ENCODE measurements around the gene FGF12.

The FGF12 gene

DNA sequence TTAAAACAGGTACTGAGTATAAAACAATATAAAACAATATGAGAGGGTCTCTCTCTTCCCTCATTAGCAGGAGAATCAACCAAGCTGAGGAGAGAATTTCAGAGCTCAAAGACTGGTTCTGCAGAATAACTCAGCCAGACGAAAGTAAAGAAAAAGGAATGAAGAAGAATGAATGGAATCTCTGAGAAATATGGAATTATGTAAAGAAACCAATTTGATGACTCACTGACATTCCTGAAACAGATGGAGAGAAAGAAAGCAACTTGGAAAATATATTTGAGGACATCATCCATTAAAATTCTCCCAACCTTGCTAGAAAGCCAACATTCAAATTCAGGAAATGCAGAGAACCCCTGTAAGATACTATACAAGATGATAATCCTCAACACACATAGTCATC lies 635.5 kb downstream of the FGF12 start:
- TF ChIP-seq, protein P1, sequence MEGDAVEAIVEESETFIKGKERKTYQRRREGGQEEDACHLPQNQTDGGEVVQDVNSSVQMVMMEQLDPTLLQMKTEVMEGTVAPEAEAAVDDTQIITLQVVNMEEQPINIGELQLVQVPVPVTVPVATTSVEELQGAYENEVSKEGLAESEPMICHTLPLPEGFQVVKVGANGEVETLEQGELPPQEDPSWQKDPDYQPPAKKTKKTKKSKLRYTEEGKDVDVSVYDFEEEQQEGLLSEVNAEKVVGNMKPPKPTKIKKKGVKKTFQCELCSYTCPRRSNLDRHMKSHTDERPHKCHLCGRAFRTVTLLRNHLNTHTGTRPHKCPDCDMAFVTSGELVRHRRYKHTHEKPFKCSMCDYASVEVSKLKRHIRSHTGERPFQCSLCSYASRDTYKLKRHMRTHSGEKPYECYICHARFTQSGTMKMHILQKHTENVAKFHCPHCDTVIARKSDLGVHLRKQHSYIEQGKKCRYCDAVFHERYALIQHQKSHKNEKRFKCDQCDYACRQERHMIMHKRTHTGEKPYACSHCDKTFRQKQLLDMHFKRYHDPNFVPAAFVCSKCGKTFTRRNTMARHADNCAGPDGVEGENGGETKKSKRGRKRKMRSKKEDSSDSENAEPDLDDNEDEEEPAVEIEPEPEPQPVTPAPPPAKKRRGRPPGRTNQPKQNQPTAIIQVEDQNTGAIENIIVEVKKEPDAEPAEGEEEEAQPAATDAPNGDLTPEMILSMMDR (conservative IDR thresholded peaks at IDR 0.05; ENCODE audit: low read length) = no peak
- peak; percentile 3 for DNase-seq (ENCODE audit: low read depth)
- no peak overlapping the region for H3K4me3 ChIP-seq (ENCODE audit: low read length)

DNA sequence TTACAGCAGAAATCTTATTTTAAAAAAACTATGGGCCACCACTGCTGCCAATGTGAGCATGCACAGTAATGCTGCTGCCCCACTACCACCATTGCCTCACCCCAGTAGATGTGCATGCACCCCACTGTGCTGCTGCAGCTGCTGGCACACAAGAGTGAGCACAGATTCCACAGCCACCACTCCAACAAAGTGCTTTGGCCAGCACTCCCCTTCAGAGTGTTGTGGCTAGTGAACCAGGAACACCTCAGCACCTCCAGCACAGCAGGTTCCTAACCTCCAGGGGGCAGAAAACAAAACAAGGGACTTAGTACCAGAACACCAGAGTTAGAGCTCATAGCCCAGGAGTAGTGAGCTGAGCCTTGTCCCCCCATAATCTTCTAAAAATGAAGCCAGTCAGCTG lies 636.8 kb downstream of the FGF12 start:
- H3K4me3 ChIP-seq (ENCODE audit: low read length) = no peak overlapping the region
- TF ChIP-seq, protein P1 (conservative IDR thresholded peaks at IDR 0.05; ENCODE audit: low read length) = no peak
- DNase-seq (ENCODE audit: low read depth) = no peak
